GM12878 (cell line): ENCODE measurements around the gene FLOT1. TPM values are rescaled to one million over a fixed set of nuclear protein-coding genes. Genes with fewer than 3 reads are reported as not detected.
A peak's percentile ranks its signal among the peaks of the same experiment; 100 is the strongest.

Experiments used
- BRCA1 ChIP-seq: IDR thresholded peaks from 2 replicates; pipeline ENCODE4 v1.6.1; 2011; ENCODE audit warnings: low read depth, low read length, improper control_type of control experiment
- CHD2 ChIP-seq: IDR thresholded peaks from 2 replicates; pipeline ENCODE4 v1.6.1; 2011; ENCODE audit warnings: low read depth, low read length, improper control_type of control experiment, borderline replicate concordance
- ELK1 ChIP-seq: IDR thresholded peaks from 2 replicates; pipeline ENCODE4 v1.6.1; 2012; ENCODE audit warnings: low read depth, low read length, improper control_type of control experiment
- HDGF ChIP-seq: fragments of 450-650 bp; IDR thresholded peaks from 2 replicates; pipeline ENCODE4 v1.6.1; 2016; ENCODE audit warnings: antibody characterized with exemption
- IKZF1 ChIP-seq: fragments of 450-650 bp; conservative IDR thresholded peaks from 2 replicates; pipeline ENCODE4 v1.6.1; 2017; ENCODE audit warnings: antibody characterized with exemption, mild to moderate bottlenecking
- MEF2B ChIP-seq: fragments of 450-650 bp; IDR thresholded peaks from 2 replicates; pipeline ENCODE4 v1.6.1; 2018; ENCODE audit warnings: mild to moderate bottlenecking, moderate library complexity; ENCODE audit not compliant: partially characterized antibody, poor library complexity, severe bottlenecking
- MTA3 ChIP-seq: IDR thresholded peaks from 2 replicates; pipeline ENCODE4 v1.6.1; 2012; ENCODE audit warnings: low read length, inconsistent platforms, borderline replicate concordance
- NFIC ChIP-seq: IDR thresholded peaks from 2 replicates; pipeline ENCODE4 v1.6.1; 2012; ENCODE audit warnings: low read depth, mild to moderate bottlenecking, inconsistent platforms, low read length, moderate library complexity
- PAX8 ChIP-seq: fragments of 450-650 bp; IDR thresholded peaks from 2 replicates; pipeline ENCODE4 v1.6.1; 2017; ENCODE audit warnings: mild to moderate bottlenecking, moderate library complexity
- RAD21 ChIP-seq: IDR thresholded peaks from 2 replicates; pipeline ENCODE4 v1.6.1; 2011; ENCODE audit warnings: mild to moderate bottlenecking, low read depth, low read length, moderate library complexity; ENCODE audit not compliant: insufficient read depth
- RCOR1 ChIP-seq: conservative IDR thresholded peaks from 2 replicates; pipeline ENCODE4 v1.6.1; 2012; ENCODE audit warnings: low read depth, low read length, improper control_type of control experiment
- SREBF1 ChIP-seq: IDR thresholded peaks from 2 replicates; pipeline ENCODE4 v1.6.1; 2012; ENCODE audit warnings: mild to moderate bottlenecking, low read length
- STAT1 ChIP-seq: fragments of 450-650 bp; conservative IDR thresholded peaks from 2 replicates; pipeline ENCODE4 v1.6.1; 2014; ENCODE audit warnings: antibody characterized with exemption, mild to moderate bottlenecking
- YY1 ChIP-seq: IDR thresholded peaks from 2 replicates; pipeline ENCODE4 v1.6.1; 2011; ENCODE audit warnings: low read depth, mild to moderate bottlenecking, low read length
- polyA plus RNA-seq, 11 experiments: library from polyadenylated mRNA; depleted of rRNA in 4 of 11; unstranded in 6 of 11; stranded (reverse) in 5 of 11; fragments of >200 nt; fragmentation: Nextera tagmentation in 4 of 11; fragmentation: Illumina TruSeq in 1 of 11; extraction: Ambion mirVana in 4 of 11; extraction: Trizol in 1 of 11; gene quantifications; 1 replicate in 1 of 11; 2 replicates in 10 of 11; pipeline versions ENCODE4 v1.2.1 to v1.2.3, GENCODE V29; 2011 to 2016; ENCODE audit warnings: inconsistent platforms in 2 of 11, missing spikeins in 2 of 11, low read depth in 1 of 11
- total RNA-seq, 4 experiments: library from RNA; depleted of rRNA in 3 of 4; stranded (reverse); fragments of >200 nt in 3 of 4; fragmentation: Illumina TruSeq in 1 of 4; extraction: Trizol in 1 of 4; gene quantifications; 2 replicates each; pipeline versions ENCODE4 v1.2.1 to v1.2.3, GENCODE V29; 2013 to 2021
- TF ChIP-seq, protein P1 (sequence below): fragments of 450-650 bp; IDR thresholded peaks from 2 replicates; pipeline ENCODE4 v1.6.1; 2017; ENCODE audit warnings: low read depth, mild to moderate bottlenecking, moderate library complexity
- TF ChIP-seq, protein P2 (sequence below): fragments of 450-650 bp; IDR thresholded peaks from 2 replicates; pipeline ENCODE4 v1.6.1; 2016; ENCODE audit warnings: mild to moderate bottlenecking
- TF ChIP-seq, protein P3 (sequence below): fragments of 450-650 bp; IDR thresholded peaks from 2 replicates; pipeline ENCODE4 v1.6.1; 2018; ENCODE audit warnings: mild to moderate bottlenecking, low read depth, moderate library complexity; ENCODE audit not compliant: partially characterized antibody
- TF ChIP-seq, protein P4 (sequence below): fragments of 450-650 bp; conservative IDR thresholded peaks from 2 replicates; pipeline ENCODE4 v1.6.1; 2017; ENCODE audit warnings: mild to moderate bottlenecking, moderate library complexity
- TF ChIP-seq, protein P5 (sequence below): IDR thresholded peaks from 2 replicates; pipeline ENCODE4 v1.6.1; 2011; ENCODE audit warnings: borderline replicate concordance, low read depth, mild to moderate bottlenecking, moderate library complexity, mixed read lengths, low read length; ENCODE audit not compliant: insufficient read depth; ENCODE audit errors: extremely low read length

Gene FLOT1
- total and polyA plus RNA-seq, 10 of the 15 experiments (the other 5 are each of a cell fraction or from before 2014, with no cell fraction given), result 12.3 to 153 (median 112) TPM

GRCh38 chr6:30690403-30691207 is 51.9 kb downstream of the FLOT1 start, which contains the start of gene NRM (continued):
- TF ChIP-seq ELK1, result 0 out of 2 replicates have a peak, but pooled peaks have one; percentile 34
- no peak for TF ChIP-seq STAT1
- no peak for TF ChIP-seq SREBF1
- TF ChIP-seq, protein P1, sequence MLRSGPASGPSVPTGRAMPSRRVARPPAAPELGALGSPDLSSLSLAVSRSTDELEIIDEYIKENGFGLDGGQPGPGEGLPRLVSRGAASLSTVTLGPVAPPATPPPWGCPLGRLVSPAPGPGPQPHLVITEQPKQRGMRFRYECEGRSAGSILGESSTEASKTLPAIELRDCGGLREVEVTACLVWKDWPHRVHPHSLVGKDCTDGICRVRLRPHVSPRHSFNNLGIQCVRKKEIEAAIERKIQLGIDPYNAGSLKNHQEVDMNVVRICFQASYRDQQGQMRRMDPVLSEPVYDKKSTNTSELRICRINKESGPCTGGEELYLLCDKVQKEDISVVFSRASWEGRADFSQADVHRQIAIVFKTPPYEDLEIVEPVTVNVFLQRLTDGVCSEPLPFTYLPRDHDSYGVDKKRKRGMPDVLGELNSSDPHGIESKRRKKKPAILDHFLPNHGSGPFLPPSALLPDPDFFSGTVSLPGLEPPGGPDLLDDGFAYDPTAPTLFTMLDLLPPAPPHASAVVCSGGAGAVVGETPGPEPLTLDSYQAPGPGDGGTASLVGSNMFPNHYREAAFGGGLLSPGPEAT, result peak; percentile 93
- TF ChIP-seq, protein P2, sequence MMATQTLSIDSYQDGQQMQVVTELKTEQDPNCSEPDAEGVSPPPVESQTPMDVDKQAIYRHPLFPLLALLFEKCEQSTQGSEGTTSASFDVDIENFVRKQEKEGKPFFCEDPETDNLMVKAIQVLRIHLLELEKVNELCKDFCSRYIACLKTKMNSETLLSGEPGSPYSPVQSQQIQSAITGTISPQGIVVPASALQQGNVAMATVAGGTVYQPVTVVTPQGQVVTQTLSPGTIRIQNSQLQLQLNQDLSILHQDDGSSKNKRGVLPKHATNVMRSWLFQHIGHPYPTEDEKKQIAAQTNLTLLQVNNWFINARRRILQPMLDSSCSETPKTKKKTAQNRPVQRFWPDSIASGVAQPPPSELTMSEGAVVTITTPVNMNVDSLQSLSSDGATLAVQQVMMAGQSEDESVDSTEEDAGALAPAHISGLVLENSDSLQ, result peak; percentile 56; the same call in 1 of the 2 replicates
- TF ChIP-seq MTA3, result no peak
- TF ChIP-seq, protein P3, sequence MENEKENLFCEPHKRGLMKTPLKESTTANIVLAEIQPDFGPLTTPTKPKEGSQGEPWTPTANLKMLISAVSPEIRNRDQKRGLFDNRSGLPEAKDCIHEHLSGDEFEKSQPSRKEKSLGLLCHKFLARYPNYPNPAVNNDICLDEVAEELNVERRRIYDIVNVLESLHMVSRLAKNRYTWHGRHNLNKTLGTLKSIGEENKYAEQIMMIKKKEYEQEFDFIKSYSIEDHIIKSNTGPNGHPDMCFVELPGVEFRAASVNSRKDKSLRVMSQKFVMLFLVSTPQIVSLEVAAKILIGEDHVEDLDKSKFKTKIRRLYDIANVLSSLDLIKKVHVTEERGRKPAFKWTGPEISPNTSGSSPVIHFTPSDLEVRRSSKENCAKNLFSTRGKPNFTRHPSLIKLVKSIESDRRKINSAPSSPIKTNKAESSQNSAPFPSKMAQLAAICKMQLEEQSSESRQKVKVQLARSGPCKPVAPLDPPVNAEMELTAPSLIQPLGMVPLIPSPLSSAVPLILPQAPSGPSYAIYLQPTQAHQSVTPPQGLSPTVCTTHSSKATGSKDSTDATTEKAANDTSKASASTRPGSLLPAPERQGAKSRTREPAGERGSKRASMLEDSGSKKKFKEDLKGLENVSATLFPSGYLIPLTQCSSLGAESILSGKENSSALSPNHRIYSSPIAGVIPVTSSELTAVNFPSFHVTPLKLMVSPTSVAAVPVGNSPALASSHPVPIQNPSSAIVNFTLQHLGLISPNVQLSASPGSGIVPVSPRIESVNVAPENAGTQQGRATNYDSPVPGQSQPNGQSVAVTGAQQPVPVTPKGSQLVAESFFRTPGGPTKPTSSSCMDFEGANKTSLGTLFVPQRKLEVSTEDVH, result peak; percentile 21
- peak; percentile 43 for TF ChIP-seq MEF2B
- TF ChIP-seq, protein P4, sequence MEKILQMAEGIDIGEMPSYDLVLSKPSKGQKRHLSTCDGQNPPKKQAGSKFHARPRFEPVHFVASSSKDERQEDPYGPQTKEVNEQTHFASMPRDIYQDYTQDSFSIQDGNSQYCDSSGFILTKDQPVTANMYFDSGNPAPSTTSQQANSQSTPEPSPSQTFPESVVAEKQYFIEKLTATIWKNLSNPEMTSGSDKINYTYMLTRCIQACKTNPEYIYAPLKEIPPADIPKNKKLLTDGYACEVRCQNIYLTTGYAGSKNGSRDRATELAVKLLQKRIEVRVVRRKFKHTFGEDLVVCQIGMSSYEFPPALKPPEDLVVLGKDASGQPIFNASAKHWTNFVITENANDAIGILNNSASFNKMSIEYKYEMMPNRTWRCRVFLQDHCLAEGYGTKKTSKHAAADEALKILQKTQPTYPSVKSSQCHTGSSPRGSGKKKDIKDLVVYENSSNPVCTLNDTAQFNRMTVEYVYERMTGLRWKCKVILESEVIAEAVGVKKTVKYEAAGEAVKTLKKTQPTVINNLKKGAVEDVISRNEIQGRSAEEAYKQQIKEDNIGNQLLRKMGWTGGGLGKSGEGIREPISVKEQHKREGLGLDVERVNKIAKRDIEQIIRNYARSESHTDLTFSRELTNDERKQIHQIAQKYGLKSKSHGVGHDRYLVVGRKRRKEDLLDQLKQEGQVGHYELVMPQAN, result 0 out of 2 replicates have a peak, but pooled peaks have one; percentile 50
- no peak for TF ChIP-seq BRCA1
- TF ChIP-seq RCOR1, result no peak
- no peak for TF ChIP-seq PAX8
- TF ChIP-seq YY1, result peak; percentile 77
- TF ChIP-seq, protein P5, sequence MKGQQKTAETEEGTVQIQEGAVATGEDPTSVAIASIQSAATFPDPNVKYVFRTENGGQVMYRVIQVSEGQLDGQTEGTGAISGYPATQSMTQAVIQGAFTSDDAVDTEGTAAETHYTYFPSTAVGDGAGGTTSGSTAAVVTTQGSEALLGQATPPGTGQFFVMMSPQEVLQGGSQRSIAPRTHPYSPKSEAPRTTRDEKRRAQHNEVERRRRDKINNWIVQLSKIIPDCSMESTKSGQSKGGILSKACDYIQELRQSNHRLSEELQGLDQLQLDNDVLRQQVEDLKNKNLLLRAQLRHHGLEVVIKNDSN, result no peak
- TF ChIP-seq IKZF1, result peak; percentile 91
- no peak for TF ChIP-seq NFIC
- peak; percentile 69; the same call in 1 of the 2 replicates for TF ChIP-seq HDGF
- TF ChIP-seq RAD21, result no peak
- TF ChIP-seq CHD2, result peak; percentile 17; the same call in 1 of the 2 replicates
